Gastroesophageal sphincter (tissue), 3 donors: Measurements from ENCODE around the gene FOXN3.

Source experiments
- CTCF ChIP-seq, 4 experiments: fragments of 200-600 bp in 2 of 4; fragments of 450-650 bp in 2 of 4; sonication (generic) in 1 of 4; IDR thresholded peaks; one replicate each; pipeline ENCODE4 v1.5.1; 2017 to 2019; ENCODE audit warnings: antibody characterized with exemption in 4 of 4, mild to moderate bottlenecking in 2 of 4, moderate library complexity in 2 of 4
- EP300 ChIP-seq: sonication (generic); formaldehyde crosslinking; IDR thresholded peaks from one replicate; pipeline ENCODE4 v1.6.1; 2017; ENCODE audit warnings: antibody characterized with exemption, mild to moderate bottlenecking
- POLR2A ChIP-seq, 2 donors: fragments of 450-650 bp; IDR thresholded peaks; one replicate each; pipeline ENCODE4 v1.6.1; 2017; ENCODE audit warnings: antibody characterized with exemption in 2 of 2, mild to moderate bottlenecking in 2 of 2, moderate library complexity in 1 of 2
- POLR2AphosphoS5 ChIP-seq: sonication (generic); formaldehyde crosslinking; IDR thresholded peaks from one replicate; pipeline ENCODE4 v1.6.1; 2017; ENCODE audit warnings: antibody characterized with exemption

GRCh38 chr14:89432226-89432625 lies 15.2 kb upstream of the FOXN3 start:
- TF ChIP-seq CTCF (IDR thresholded peaks at IDR 0.05) (no peak), POLR2A (IDR thresholded peaks at IDR 0.05) (no peak), POLR2AphosphoS5 (no peak), EP300 (no peak)
